OCI-LY3 (cell line): ENCODE measurements around the gene ERN1.
A peak's percentile ranks its signal among the peaks of the same experiment; 100 is the strongest.

ENCODE experiments used
- H2AFZ ChIP-seq: fragments of 200-600, 300-600 bp; shearing (Covaris generic); 2 replicates; pipeline ENCODE4 v1.6.0; 2014; ENCODE audit warnings: antibody characterized with exemption, low read depth, low read length
- H3K27ac ChIP-seq: fragments of 200-600, 300-600 bp; sonication (generic); 2 replicates; pipeline ENCODE4 v1.5.1; 2014; ENCODE audit warnings: mild to moderate bottlenecking, low read length, moderate library complexity, mixed read lengths
- H3K27me3 ChIP-seq: fragments of 200-600, 300-600 bp; sonication (generic); 2 replicates; pipeline ENCODE4 v1.6.1; 2014; ENCODE audit warnings: low read depth, low read length, mixed read lengths
- H3K36me3 ChIP-seq: fragments of 200-600, 300-600 bp; sonication (generic); replicated peaks from 2 replicates; pipeline ENCODE3; 2014; ENCODE audit warnings: low read depth, low read length, mixed read lengths
- H3K4me1 ChIP-seq: fragments of 300-600, 200-600 bp; sonication (generic); 2 replicates; pipeline ENCODE4 v1.6.1; 2014; ENCODE audit warnings: low read length, mixed read lengths
- H3K4me2 ChIP-seq: fragments of 200-600, 300-600 bp; sonication (generic); 2 replicates; pipeline ENCODE4 v1.6.1; 2014; ENCODE audit warnings: low read length, mixed read lengths
- H3K4me3 ChIP-seq: fragments of 300-600, 200-600 bp; sonication (generic); 2 replicates; pipeline ENCODE4 v1.5.1; 2014; ENCODE audit warnings: antibody characterized with exemption, mild to moderate bottlenecking, low read length, moderate library complexity
- H3K79me2 ChIP-seq: fragments of 300-600, 200-600 bp; shearing (Covaris generic); 2 replicates; pipeline ENCODE4 v1.6.1; 2014; ENCODE audit warnings: mild to moderate bottlenecking, low read length, mixed read lengths
- H3K9ac ChIP-seq: fragments of 300-600, 200-600 bp; shearing (Covaris generic); 2 replicates; pipeline ENCODE4 v1.6.0; 2014; ENCODE audit warnings: mild to moderate bottlenecking, low read length, moderate library complexity
- H3K9me3 ChIP-seq: fragments of 200-600, 300-600 bp; shearing (Covaris generic); 2 replicates; pipeline ENCODE4 v1.6.1; 2014; ENCODE audit warnings: low read length, mixed read lengths; ENCODE audit not compliant: insufficient read depth
- H4K20me1 ChIP-seq: fragments of 200-600, 300-600 bp; sonication (generic); 2 replicates; pipeline ENCODE4 v1.6.1; 2016; ENCODE audit warnings: low read length, mixed read lengths; ENCODE audit not compliant: insufficient read depth
- CTCF ChIP-seq: fragments of 200-600, 300-600 bp; sonication (generic); IDR thresholded peaks from 2 replicates; pipeline ENCODE4 v1.5.1; 2014; ENCODE audit warnings: antibody characterized with exemption, low read length, low read depth
- EZH2phosphoT487 ChIP-seq: fragments of 200-600 bp; shearing (Covaris generic); IDR thresholded peaks from 2 replicates; pipeline ENCODE4 v1.6.1; 2018; ENCODE audit warnings: antibody characterized with exemption, mixed run types, low read depth

The ERN1 gene

GRCh38 chr17:64133546-64134215 is 3.7 kb upstream of the ERN1 start:
- Histone ChIP-seq H3K27ac (no peak overlapping the region), H3K4me2 (no peak overlapping the region)

GRCh38 chr17:64131606-64132270 is 1.8 kb upstream of the ERN1 start:
- Histone ChIP-seq H3K27ac (peak overlapping the region; percentile 98), H3K4me1 (peaks cover 43% of the 10 kb centered on the region), H3K9ac (peak overlapping the region; percentile 75), H4K20me1 (peaks cover 20% of the 10 kb centered on the region), H3K4me2 (peak overlapping the region; percentile 76), H3K4me3 (peak overlapping the region; percentile 74), H3K9me3 (no peaks in the 10 kb centered on the region), H3K79me2 (peaks cover 32% of the 10 kb centered on the region), H3K36me3 (peaks cover 7% of the 10 kb centered on the region), H2AFZ (no peak overlapping the region), H3K27me3 (no peaks in the 10 kb centered on the region)
- TF ChIP-seq EZH2phosphoT487: no peak
- TF ChIP-seq CTCF: no peak

More at GRCh38 chr17:64133546-64134215, 3.7 kb upstream of the ERN1 start:
- H3K79me2 ChIP-seq: peaks cover 12% of the 10 kb centered on the region
- TF ChIP-seq EZH2phosphoT487 (no peak), CTCF (peak; percentile 81)
- no peak overlapping the region for H3K9ac ChIP-seq
- H3K36me3 ChIP-seq: peaks cover 4% of the 10 kb centered on the region
- peaks cover 30% of the 10 kb centered on the region for H3K4me1 ChIP-seq
- no peaks in the 10 kb centered on the region for H3K27me3 ChIP-seq
- peaks cover 7% of the 10 kb centered on the region for H4K20me1 ChIP-seq
- no peak overlapping the region for H3K4me3 ChIP-seq
- H3K9me3 ChIP-seq: no peaks in the 10 kb centered on the region
- no peak overlapping the region for H2AFZ ChIP-seq

GRCh38 chr17:64130559-64131001 is 636 bp upstream of the ERN1 start:
- Histone ChIP-seq H3K4me2 (peak overlapping the region; percentile 76), H3K36me3 (peaks cover 17% of the 10 kb centered on the region), H3K27ac (peak overlapping the region; percentile 98), H3K9me3 (no peaks in the 10 kb centered on the region), H3K79me2 (peaks cover 43% of the 10 kb centered on the region), H3K27me3 (no peaks in the 10 kb centered on the region), H3K4me3 (peak overlapping the region; percentile 74), H3K4me1 (peaks cover 46% of the 10 kb centered on the region), H4K20me1 (peaks cover 31% of the 10 kb centered on the region), H3K9ac (peak overlapping the region; percentile 75), H2AFZ (peak overlapping the region; percentile 10; the same call in 1 of the 2 replicates)
- TF ChIP-seq CTCF: no peak
- no peak for TF ChIP-seq EZH2phosphoT487

DNA sequence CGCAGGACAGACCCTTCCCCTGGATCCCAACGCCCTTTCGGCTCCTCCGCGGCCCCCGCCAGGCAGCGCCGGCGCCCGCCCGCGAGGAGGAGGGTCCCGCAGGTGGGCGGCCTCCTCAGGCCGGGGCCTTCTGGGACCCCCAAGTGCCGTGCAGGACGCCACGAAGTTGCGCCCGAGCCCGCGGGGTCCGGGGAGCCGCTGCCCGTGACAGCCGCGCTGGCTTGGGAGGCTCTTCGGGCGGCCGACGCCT is 504 bp downstream of the ERN1 start:
- no peak overlapping the region for H2AFZ ChIP-seq
- TF ChIP-seq CTCF (no peak), EZH2phosphoT487 (no peak)
- peak overlapping the region; percentile 84 for H3K4me3 ChIP-seq
- H3K79me2 ChIP-seq: peaks cover 55% of the 10 kb centered on the region
- peaks cover 46% of the 10 kb centered on the region for H3K4me1 ChIP-seq
- H3K27me3 ChIP-seq: no peaks in the 10 kb centered on the region
- H4K20me1 ChIP-seq: peaks cover 37% of the 10 kb centered on the region
- peak overlapping the region; percentile 61 for H3K27ac ChIP-seq
- H3K4me2 ChIP-seq: peak overlapping the region; percentile 85
- H3K9ac ChIP-seq: peak overlapping the region; percentile 91
- H3K9me3 ChIP-seq: no peaks in the 10 kb centered on the region
- peaks cover 25% of the 10 kb centered on the region for H3K36me3 ChIP-seq
